ENCODE data around the gene NAA80. TPM values are rescaled to one million over a fixed set of nuclear protein-coding genes. Genes with fewer than 3 reads are reported as not detected.

The NAA80 gene
- total and polyA plus RNA-seq, 12 donors: 5.2 to 19.8 (median 11.0) TPM

DNA sequence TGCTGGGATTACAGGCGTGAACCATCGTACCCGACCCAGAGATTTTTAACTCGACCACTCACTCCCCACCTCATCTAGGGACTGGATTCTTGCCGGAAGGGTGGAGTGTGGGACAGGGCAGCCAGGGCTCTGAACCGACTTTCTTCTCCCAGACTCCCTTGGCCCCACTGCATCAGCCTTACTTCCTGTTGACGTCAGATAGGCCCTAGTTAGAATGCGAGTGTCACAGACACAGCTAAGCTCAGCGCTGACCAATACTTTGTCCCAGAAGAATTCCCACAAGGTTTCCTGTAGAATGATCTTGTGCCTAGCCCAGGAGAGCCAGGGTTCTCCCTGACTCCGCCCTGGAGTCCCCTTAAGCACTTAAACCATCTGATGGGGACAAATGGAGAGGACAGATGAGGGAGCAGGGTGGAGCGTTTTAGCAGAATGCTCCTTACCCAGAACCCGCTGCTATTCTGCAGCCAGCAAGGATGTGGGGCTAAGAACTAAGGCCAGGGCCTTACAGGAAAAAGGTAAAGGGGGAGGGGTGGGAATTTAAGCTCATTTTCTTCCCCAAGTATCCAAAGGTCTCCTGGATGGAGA is 34.6 kb upstream of the NAA80 start:
- H3K4me3 ChIP-seq: no peak overlapping the region
- H3K27ac ChIP-seq: peak overlapping the region in 4 of 5 donors; percentile 22 to 98 (median 58)
- intact Hi-C loops (cut with DNase I): loop anchor here in 1 of 2 donors (5.0 kb wide), 1 partner anchor 47 kb away; no protein-coding TSS in a partner anchor
- 54 to 79% (median 65%) methylated on average over 12 of the region's 12 CpGs for WGBS, 4 donors
- peaks cover 0 to 35% of the 10 kb centered on the region in 2 donors for H3K36me3 ChIP-seq (replicated peaks in 1 of 2)
- no peaks in the 10 kb centered on the region for H3K27me3 ChIP-seq
- peak in 1 of 2 donors; percentile 10 for TF ChIP-seq POLR2A (IDR thresholded peaks at IDR 0.05)
- TF ChIP-seq CTCF (IDR thresholded peaks at IDR 0.05): no peak
- H3K4me1 ChIP-seq (replicated peaks in 1 of 2): peaks cover 29 to 51% of the 10 kb centered on the region in 2 donors
- H3K9me3 ChIP-seq (replicated peaks in 1 of 3): no peaks in the 10 kb centered on the region
- peak in 1 of 7 donors; percentile 44 for DNase-seq

DNA sequence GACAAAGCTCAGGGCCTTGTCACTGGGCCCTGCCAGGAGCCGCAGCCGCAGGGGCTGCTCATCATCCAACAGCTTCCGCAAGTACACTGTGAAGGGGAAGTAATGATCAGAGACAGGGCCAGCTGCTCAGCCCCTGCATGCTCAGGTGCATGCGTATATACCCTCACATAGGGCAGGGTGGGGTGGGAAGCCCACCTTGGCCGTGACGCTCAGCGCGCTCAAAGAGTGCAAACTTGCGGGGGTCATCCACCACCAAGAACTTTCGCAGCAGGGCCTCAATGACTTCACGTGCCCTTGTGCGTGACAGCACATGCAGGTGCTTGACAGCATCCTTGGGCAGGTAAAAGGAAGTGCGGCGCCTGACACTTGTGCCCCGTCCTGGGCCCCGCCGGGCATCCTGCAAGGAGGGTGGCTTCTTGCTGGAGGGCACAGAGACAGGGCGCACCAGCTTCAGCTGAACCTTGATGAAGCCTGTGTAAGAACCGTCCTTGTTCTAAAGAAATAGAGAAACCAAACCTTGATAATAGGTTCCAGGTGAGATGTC is 32.2 kb upstream of the NAA80 start:
- 94 to 96% (median 95%) methylated on average over 11 to 19 of the region's 19 CpGs for WGBS, 4 donors
- Histone ChIP-seq H3K36me3 (replicated peaks in 1 of 2) (peaks cover 0 to 35% of the 10 kb centered on the region in 2 donors), H3K27ac (no peak overlapping the region), H3K4me3 (no peak overlapping the region), H3K4me1 (replicated peaks in 1 of 2) (peaks cover 28 to 51% of the 10 kb centered on the region in 2 donors), H3K27me3 (no peaks in the 10 kb centered on the region), H3K9me3 (replicated peaks in 1 of 3) (no peaks in the 10 kb centered on the region)
- intact Hi-C loops (cut with DNase I): loop anchor here in 1 of 2 donors (5.0 kb wide), 1 partner anchor 44 kb away; no protein-coding TSS in a partner anchor
- DNase-seq: no peak
- TF ChIP-seq POLR2A (IDR thresholded peaks at IDR 0.05): no peak
- no peak for TF ChIP-seq CTCF (IDR thresholded peaks at IDR 0.05)

DNA sequence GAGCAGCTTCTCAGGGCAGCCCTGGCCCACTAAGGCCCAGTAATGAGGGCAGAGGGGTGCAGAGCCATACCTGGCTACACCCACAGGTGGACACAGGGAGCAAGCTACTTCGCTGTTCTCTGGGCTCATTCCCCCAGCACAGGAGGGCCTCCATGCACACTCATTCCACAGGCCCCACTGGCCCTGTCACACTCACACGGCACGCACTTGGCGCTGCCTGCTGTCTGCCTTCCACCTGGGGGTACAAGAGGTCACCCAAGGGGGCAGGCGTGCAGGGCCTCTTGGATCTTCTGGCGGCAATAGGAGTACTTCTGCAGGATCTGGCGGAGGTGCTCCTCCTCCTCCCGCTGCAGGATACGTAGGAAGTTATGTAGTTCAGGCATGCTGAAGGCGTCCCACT is 31.1 kb upstream of the NAA80 start:
- H3K4me3 ChIP-seq: no peak overlapping the region
- H3K36me3 ChIP-seq (replicated peaks in 1 of 2): peaks cover 0 to 46% of the 10 kb centered on the region in 2 donors
- H3K9me3 ChIP-seq (replicated peaks in 1 of 3): no peaks in the 10 kb centered on the region
- peaks cover 17 to 40% of the 10 kb centered on the region in 2 donors for H3K4me1 ChIP-seq (replicated peaks in 1 of 2)
- no peak for DNase-seq
- TF ChIP-seq CTCF (IDR thresholded peaks at IDR 0.05) (no peak), POLR2A (IDR thresholded peaks at IDR 0.05) (no peak)
- WGBS, 4 donors: 86 to 95% (median 91%) methylated on average over 9 to 10 of the region's 10 CpGs
- no peak overlapping the region for H3K27ac ChIP-seq
- intact Hi-C loops (cut with DNase I): loop anchor here in 1 of 2 donors (5.0 kb wide), 1 partner anchor 43 kb away; no protein-coding TSS in a partner anchor
- no peaks in the 10 kb centered on the region for H3K27me3 ChIP-seq

DNA sequence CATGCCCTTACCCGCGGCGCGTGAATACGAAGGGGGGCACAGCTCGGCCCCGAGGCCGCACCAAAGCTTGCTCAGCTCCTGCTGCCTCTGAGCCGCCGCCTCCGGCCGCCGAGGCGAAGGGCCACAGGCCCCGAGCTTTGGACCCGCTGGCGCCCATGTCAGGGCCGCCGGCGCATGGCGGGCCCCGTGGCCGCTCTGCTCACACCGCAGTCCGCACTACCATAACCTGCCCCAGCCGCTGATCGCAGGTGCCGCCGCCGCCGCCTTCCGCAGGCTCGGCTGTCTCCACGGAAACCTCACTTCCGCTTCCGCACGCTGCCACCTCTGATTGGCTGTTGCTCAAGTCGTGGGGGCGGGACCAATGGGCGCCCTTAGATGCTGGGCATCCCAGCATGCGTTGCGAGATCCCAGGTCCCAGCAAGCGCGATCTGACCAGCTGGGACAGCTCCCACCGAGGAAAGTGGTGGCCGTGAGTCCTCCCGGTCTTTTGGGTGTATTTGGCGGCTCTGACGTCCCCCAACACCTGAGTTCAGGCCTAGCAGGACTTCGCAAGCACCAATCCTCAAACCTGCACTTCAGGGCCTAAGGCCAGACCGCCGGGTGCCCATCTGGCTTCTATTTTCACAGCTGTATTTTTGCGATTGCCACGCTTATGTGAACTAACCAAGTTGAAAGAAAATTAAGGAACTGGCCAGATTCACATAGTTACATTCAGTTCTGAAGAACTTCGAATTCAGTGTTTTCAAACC is 28.9 kb upstream of the NAA80 start, which contains the start of gene TUSC2:
TSS of gene TUSC2 (minus strand) at position 281 of the 749 bp plus-strand sequence. CDS start at position 157, 124 bp downstream.
- peak within 1 kb of the TSS; percentile 63 to 92 (median 83) for H3K4me3 ChIP-seq
- no peaks in the 10 kb centered on the region for H3K9me3 ChIP-seq (replicated peaks in 1 of 3)
- DNase-seq: peak; percentile 96 to 99 (median 98)
- intact Hi-C loops (cut with DNase I): no loop called here
- 2 to 4% (median 3%) methylated on average over 21 to 55 of the region's 55 CpGs for WGBS, 4 donors
- H3K4me1 ChIP-seq (replicated peaks in 1 of 2): peaks cover 12 to 36% of the 10 kb centered on the region in 2 donors
- H3K27me3 ChIP-seq: no peaks in the 10 kb centered on the region
- peak within 1 kb of the TSS; percentile 30 to 85 (median 63) for H3K27ac ChIP-seq
- TF ChIP-seq POLR2A (IDR thresholded peaks at IDR 0.05): peak; percentile 53 to 68
- no peak for TF ChIP-seq CTCF (IDR thresholded peaks at IDR 0.05)
- H3K36me3 ChIP-seq (replicated peaks in 1 of 2): peaks cover 0 to 46% of the 10 kb centered on the region in 2 donors

All from adrenal gland (tissue), 12 donors.